PC-3 (cell line): ENCODE measurements around the gene RNF121. TPM values are rescaled to one million over a fixed set of nuclear protein-coding genes. Genes with fewer than 3 reads are reported as not detected.
A peak's percentile ranks its signal among the peaks of the same experiment; 100 is the strongest.

ENCODE experiments used
- ATAC-seq: fragments of 200-7000 bp; cut with Tn5 transposase; 2 replicates; pipeline ENCODE4 v1.9.1; 2020; ENCODE audit warnings: mild to moderate bottlenecking, moderate library complexity
- BruUV-seq: library from RNA; stranded (reverse); fragments of 400-500 nt; replicated peaks from 2 replicates; lab custom pipeline; 2021; lab: Mats Ljungman, UMichigan
- CTCF ChIA-PET: fragments of 300-600 bp; sonication (Branson Sonifier 250); formaldehyde crosslinking; loops from one replicate; lab custom pipeline; 2022; ENCODE audit warnings: antibody characterized with exemption; lab: Charles Lee
- POLR2A ChIA-PET: fragments of 300-600 bp; sonication (Branson Sonifier 250); formaldehyde crosslinking; loops from one replicate; lab custom pipeline; 2022; ENCODE audit warnings: antibody characterized with exemption; ENCODE audit not compliant: unreplicated experiment; lab: Charles Lee
- DNase-seq: peaks from one replicate; pipeline ENCODE4 v3.0.0-alpha.2; 2015
- H2AFZ ChIP-seq: fragments of 300-600 bp; sonication (generic); 2 replicates; pipeline ENCODE4 v1.6.0; 2016; ENCODE audit warnings: antibody characterized with exemption, low read length
- H3F3A ChIP-seq: fragments of 300-600 bp; sonication (generic); one replicate; pipeline ENCODE4 v1.6.0; 2017; ENCODE audit warnings: antibody characterized with exemption, low read length, control low read depth, mild to moderate bottlenecking; ENCODE audit not compliant: unreplicated experiment
- H3K27ac ChIP-seq: fragments of 300-600 bp; sonication (generic); 2 replicates; pipeline ENCODE4 v1.5.1; 2016; ENCODE audit warnings: mild to moderate bottlenecking, low read length
- H3K27me3 ChIP-seq: fragments of 300-600 bp; sonication (generic); 2 replicates; pipeline ENCODE4 v1.6.1; 2016; ENCODE audit warnings: low read length, mixed read lengths
- H3K36me3 ChIP-seq: fragments of 300-600 bp; sonication (generic); 2 replicates; pipeline ENCODE4 v1.6.1; 2016; ENCODE audit warnings: low read depth, mixed run types, low read length, mixed read lengths
- H3K4me1 ChIP-seq: fragments of 300-600 bp; sonication (generic); 2 replicates; pipeline ENCODE4 v1.5.1; 2016; ENCODE audit warnings: low read length; ENCODE audit not compliant: insufficient read depth
- H3K4me2 ChIP-seq: fragments of 300-600 bp; sonication (generic); 2 replicates; pipeline ENCODE4 v1.6.0; 2016; ENCODE audit warnings: low read length
- H3K4me3 ChIP-seq: fragments of 300-600 bp; sonication (generic); 2 replicates; pipeline ENCODE4 v1.5.1; 2016; ENCODE audit warnings: mild to moderate bottlenecking, low read length, mixed read lengths
- H3K79me2 ChIP-seq: fragments of 300-600 bp; sonication (generic); 2 replicates; pipeline ENCODE4 v1.6.1; 2017; ENCODE audit warnings: low read length, mixed read lengths
- H3K9ac ChIP-seq: fragments of 300-600 bp; sonication (generic); 2 replicates; pipeline ENCODE4 v1.6.0; 2016; ENCODE audit warnings: mild to moderate bottlenecking, low read length
- H3K9me2 ChIP-seq: fragments of 300-600 bp; sonication (generic); replicated peaks from 2 replicates; pipeline ENCODE4 v1.6.1; 2016; ENCODE audit warnings: mixed run types, low read length, mixed read lengths
- H3K9me3 ChIP-seq: fragments of 300-600 bp; sonication (generic); 2 replicates; pipeline ENCODE4 v1.6.1; 2016; ENCODE audit warnings: low read length, mixed read lengths
- H4K20me1 ChIP-seq: fragments of 300-600 bp; sonication (generic); 2 replicates; pipeline ENCODE4 v1.6.1; 2016; ENCODE audit warnings: low read length, mixed read lengths
- CTCF ChIP-seq: fragments of 300-600 bp; sonication (generic); conservative IDR thresholded peaks from 2 replicates; pipeline ENCODE4 v1.5.1; 2017; ENCODE audit warnings: antibody characterized with exemption, low read depth, mild to moderate bottlenecking, low read length
- EZH2 ChIP-seq: fragments of 300-600 bp; sonication (generic); IDR thresholded peaks from one replicate; pipeline ENCODE4 v1.6.1; 2017; ENCODE audit warnings: antibody characterized with exemption, mild to moderate bottlenecking, low read length; ENCODE audit not compliant: unreplicated experiment
- EZH2phosphoT487 ChIP-seq: fragments of 300-600 bp; sonication (generic); IDR thresholded peaks from 2 replicates; pipeline ENCODE4 v1.6.1; 2018; ENCODE audit warnings: mild to moderate bottlenecking, antibody characterized with exemption, low read length, borderline replicate concordance
- intact Hi-C: fragments of 100-400 bp; cut with micrococcal nuclease; formaldehyde crosslinking; loops from 2 replicates; pipeline ENCODE4 v1.9.0; 2023
- total RNA-seq: library from RNA; depleted of rRNA; stranded (reverse); fragments of >200 nt; gene quantifications from 2 replicates; pipeline ENCODE4 v1.2.3, GENCODE V29; 2014

RNF121 gene
- total RNA-seq, 1 experiment from 2014 or later = 40.2 TPM

GRCh38 chr11:72040491-72041363 is 111.9 kb downstream of the RNF121 start:
- DNase-seq (peak; percentile 96), ATAC-seq (peak; percentile 64)
- H3F3A ChIP-seq = no peaks in the 10 kb centered on the region
- peaks cover 13% of the 10 kb centered on the region; the same call in 1 of the 2 replicates for H3K36me3 ChIP-seq
- H3K9me3 ChIP-seq = no peaks in the 10 kb centered on the region
- peak overlapping the region; percentile 79 for H2AFZ ChIP-seq
- peak overlapping the region; percentile 83 for H3K27ac ChIP-seq
- POLR2A ChIA-PET = interaction anchor here (1.1 kb wide), 1 partner anchor 29 kb away, joined by 4 read pairs; no protein-coding TSS in a partner anchor
- H3K9ac ChIP-seq = peak overlapping the region; percentile 80
- TSS peak; percentile 73 for BruUV-seq
- no peaks in the 10 kb centered on the region for H3K9me2 ChIP-seq
- H3K4me3 ChIP-seq = peak overlapping the region; percentile 67
- CTCF ChIA-PET = interaction anchor here (0.6 to 1.0 kb wide), 2 partner anchors 15 to 38 kb away, joined by 3 to 6 read pairs; no protein-coding TSS in a partner anchor
- peaks cover 42% of the 10 kb centered on the region for H3K4me1 ChIP-seq
- H4K20me1 ChIP-seq = 0 out of 2 replicates have a peak, but pooled peaks cover 8% of the 10 kb centered on the region
- intact Hi-C loops = loop anchor here (1.0 kb wide), 2 partner anchors 40 to 72 kb away; partner anchors contain the start of genes ANAPC15, LRRC51 and NUMA1
- TF ChIP-seq EZH2phosphoT487 (no peak), CTCF (0 out of 2 replicates have a peak, but pooled peaks have one; percentile 14), EZH2 (no peak)
- H3K4me2 ChIP-seq = peak overlapping the region; percentile 92
- H3K79me2 ChIP-seq = peaks cover 82% of the 10 kb centered on the region
- H3K27me3 ChIP-seq = no peaks in the 10 kb centered on the region

- Histone ChIP-seq H3K79me2 (peaks cover 74% of the 10 kb centered on the region), H3K4me2 (peak overlapping the region; percentile 92), H3K36me3 (peaks cover 9% of the 10 kb centered on the region; the same call in 1 of the 2 replicates), H4K20me1 (0 out of 2 replicates have a peak, but pooled peaks cover 8% of the 10 kb centered on the region), H3K27me3 (no peaks in the 10 kb centered on the region), H2AFZ (peak overlapping the region; percentile 79), H3K27ac (peak overlapping the region; percentile 83), H3K9me3 (no peaks in the 10 kb centered on the region), H3K4me3 (peak overlapping the region; percentile 67), H3F3A (no peaks in the 10 kb centered on the region), H3K9ac (peak overlapping the region; percentile 80), H3K9me2 (no peaks in the 10 kb centered on the region), H3K4me1 (peaks cover 42% of the 10 kb centered on the region)
- BruUV-seq = no TSS peak
- ATAC-seq (peak; percentile 78), DNase-seq (peak; percentile 55)
- ChIA-PET POLR2A (no interaction called here), CTCF (no interaction called here)
- intact Hi-C loops = loop anchor here (1.0 kb wide), 2 partner anchors 39 to 71 kb away; partner anchors contain the start of genes ANAPC15, LRRC51 and NUMA1
- TF ChIP-seq EZH2phosphoT487 (no peak), CTCF (no peak), EZH2 (no peak)
Measured at GRCh38 chr11:72041364-72042063, 112.7 kb downstream of the RNF121 start.
